Loucy (cell line): ENCODE data around the gene IL12RB2.

ENCODE experiments used
- H2AFZ ChIP-seq: fragments of 200-600 bp; sonication (generic); 2 replicates; pipeline ENCODE4 v1.6.0; 2016; ENCODE audit warnings: antibody characterized with exemption, mild to moderate bottlenecking, low read length, moderate library complexity
- H3F3A ChIP-seq: fragments of 200-600 bp; 2 replicates; pipeline ENCODE4 v1.6.0; 2016; ENCODE audit warnings: antibody characterized with exemption, low read depth, mild to moderate bottlenecking
- H3K27me3 ChIP-seq: fragments of 200-600 bp; sonication (generic); 2 replicates; pipeline ENCODE4 v1.6.1; 2014; ENCODE audit warnings: low read length, mild to moderate bottlenecking; ENCODE audit not compliant: insufficient read depth, poor library complexity, severe bottlenecking
- H3K36me3 ChIP-seq: fragments of 200-600 bp; sonication (generic); 2 replicates; pipeline ENCODE4 v1.6.1; 2016; ENCODE audit warnings: low read length; ENCODE audit not compliant: insufficient read depth
- H3K4me1 ChIP-seq: fragments of 200-600 bp; sonication (generic); 2 replicates; pipeline ENCODE4 v1.5.1; 2014; ENCODE audit warnings: low read length, mild to moderate bottlenecking; ENCODE audit not compliant: insufficient read depth, poor library complexity, severe bottlenecking
- H3K4me2 ChIP-seq: fragments of 200-600 bp; sonication (generic); 2 replicates; pipeline ENCODE4 v1.6.0; 2014; ENCODE audit warnings: antibody characterized with exemption, low read length, low read depth, mild to moderate bottlenecking; ENCODE audit not compliant: poor library complexity, severe bottlenecking
- H3K4me3 ChIP-seq: fragments of 200-600 bp; sonication (generic); 2 replicates; pipeline ENCODE4 v1.5.1; 2014; ENCODE audit warnings: low read length, mild to moderate bottlenecking, mixed read lengths; ENCODE audit not compliant: poor library complexity, severe bottlenecking
- H3K79me2 ChIP-seq: fragments of 200-600 bp; sonication (generic); 2 replicates; pipeline ENCODE4 v1.6.1; 2014; ENCODE audit warnings: low read length; ENCODE audit not compliant: insufficient read depth
- H3K9ac ChIP-seq: fragments of 200-600 bp; sonication (generic); 2 replicates; pipeline ENCODE4 v1.6.0; 2014; ENCODE audit warnings: mild to moderate bottlenecking, low read depth, low read length, moderate library complexity; ENCODE audit not compliant: poor library complexity, severe bottlenecking
- H3K9me2 ChIP-seq: fragments of 200-600 bp; sonication (generic); replicated peaks from 2 replicates; pipeline ENCODE4 v1.6.1; 2016; ENCODE audit warnings: low read depth, low read length, mixed read lengths
- H3K9me3 ChIP-seq: fragments of 200-600 bp; sonication (generic); 2 replicates; pipeline ENCODE4 v1.6.1; 2014; ENCODE audit warnings: mild to moderate bottlenecking, antibody characterized with exemption, low read length, low read depth; ENCODE audit not compliant: insufficient read depth
- H4K20me1 ChIP-seq: fragments of 200-600 bp; sonication (generic); 2 replicates; pipeline ENCODE4 v1.6.0; 2014; ENCODE audit warnings: antibody characterized with exemption, low read length, mild to moderate bottlenecking; ENCODE audit not compliant: insufficient read depth, poor library complexity, severe bottlenecking
- EZH2phosphoT487 ChIP-seq: fragments of 200-600 bp; IDR thresholded peaks from 2 replicates; pipeline ENCODE4 v1.6.1; 2018; ENCODE audit warnings: antibody characterized with exemption, mild to moderate bottlenecking, moderate library complexity, borderline replicate concordance
- TF ChIP-seq, protein P1 (sequence below): fragments of 200-600 bp; sonication (generic); conservative IDR thresholded peaks from 2 replicates; pipeline ENCODE4 v1.5.1; 2014; ENCODE audit warnings: mild to moderate bottlenecking, antibody characterized with exemption, low read length

The IL12RB2 gene

DNA sequence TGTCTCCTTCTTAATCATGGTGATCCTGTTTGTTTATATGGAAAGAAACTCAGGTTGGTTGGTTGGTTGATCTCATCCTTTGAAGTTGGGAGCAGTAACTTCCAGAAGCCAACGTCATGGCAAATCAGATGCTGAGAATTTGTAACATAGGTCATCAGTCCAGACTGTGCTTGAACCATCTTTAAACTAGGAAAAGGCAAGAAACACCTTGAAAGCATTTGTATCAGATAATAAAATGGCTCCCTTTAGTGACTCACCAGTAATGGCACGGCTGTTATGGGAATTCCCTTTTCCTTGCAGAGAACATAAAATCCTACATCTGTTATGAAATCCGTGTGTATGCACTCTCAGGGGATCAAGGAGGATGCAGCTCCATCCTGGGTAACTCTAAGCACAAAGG is 64.5 kb downstream of the IL12RB2 start:
- Histone ChIP-seq H3K79me2 (no peaks in the 10 kb centered on the region), H3F3A (no peaks in the 10 kb centered on the region), H3K9me2 (no peaks in the 10 kb centered on the region), H3K4me1 (peaks cover 11% of the 10 kb centered on the region), H3K9ac (no peak overlapping the region), H3K4me2 (no peak overlapping the region), H3K4me3 (no peak overlapping the region), H4K20me1 (no peaks in the 10 kb centered on the region), H3K36me3 (no peaks in the 10 kb centered on the region), H2AFZ (no peak overlapping the region), H3K9me3 (no peaks in the 10 kb centered on the region), H3K27me3 (no peaks in the 10 kb centered on the region)
- TF ChIP-seq EZH2phosphoT487, result no peak
- TF ChIP-seq, protein P1, sequence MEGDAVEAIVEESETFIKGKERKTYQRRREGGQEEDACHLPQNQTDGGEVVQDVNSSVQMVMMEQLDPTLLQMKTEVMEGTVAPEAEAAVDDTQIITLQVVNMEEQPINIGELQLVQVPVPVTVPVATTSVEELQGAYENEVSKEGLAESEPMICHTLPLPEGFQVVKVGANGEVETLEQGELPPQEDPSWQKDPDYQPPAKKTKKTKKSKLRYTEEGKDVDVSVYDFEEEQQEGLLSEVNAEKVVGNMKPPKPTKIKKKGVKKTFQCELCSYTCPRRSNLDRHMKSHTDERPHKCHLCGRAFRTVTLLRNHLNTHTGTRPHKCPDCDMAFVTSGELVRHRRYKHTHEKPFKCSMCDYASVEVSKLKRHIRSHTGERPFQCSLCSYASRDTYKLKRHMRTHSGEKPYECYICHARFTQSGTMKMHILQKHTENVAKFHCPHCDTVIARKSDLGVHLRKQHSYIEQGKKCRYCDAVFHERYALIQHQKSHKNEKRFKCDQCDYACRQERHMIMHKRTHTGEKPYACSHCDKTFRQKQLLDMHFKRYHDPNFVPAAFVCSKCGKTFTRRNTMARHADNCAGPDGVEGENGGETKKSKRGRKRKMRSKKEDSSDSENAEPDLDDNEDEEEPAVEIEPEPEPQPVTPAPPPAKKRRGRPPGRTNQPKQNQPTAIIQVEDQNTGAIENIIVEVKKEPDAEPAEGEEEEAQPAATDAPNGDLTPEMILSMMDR, result no peak

DNA sequence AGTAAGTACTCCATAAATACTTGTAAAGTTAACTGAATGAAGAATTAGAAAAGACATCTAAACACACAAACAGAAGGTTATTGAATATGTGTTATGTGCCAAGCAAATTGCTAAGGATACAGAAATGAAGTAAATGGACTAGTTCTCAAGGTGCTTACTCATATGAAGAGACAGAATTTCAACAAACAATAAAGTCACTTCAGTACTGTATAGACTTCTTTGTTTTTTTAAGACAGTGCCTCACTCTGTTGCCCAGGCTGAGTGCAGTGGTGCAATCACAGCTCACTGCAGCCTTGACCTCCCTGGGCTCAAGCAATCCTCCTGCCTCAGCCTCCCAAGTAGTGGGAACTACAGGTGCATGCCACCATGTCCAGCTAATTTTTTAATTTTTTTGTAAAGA is 65.2 kb downstream of the IL12RB2 start:
- no peak overlapping the region for H2AFZ ChIP-seq
- TF ChIP-seq EZH2phosphoT487, result no peak
- TF ChIP-seq, protein P1, result no peak

DNA sequence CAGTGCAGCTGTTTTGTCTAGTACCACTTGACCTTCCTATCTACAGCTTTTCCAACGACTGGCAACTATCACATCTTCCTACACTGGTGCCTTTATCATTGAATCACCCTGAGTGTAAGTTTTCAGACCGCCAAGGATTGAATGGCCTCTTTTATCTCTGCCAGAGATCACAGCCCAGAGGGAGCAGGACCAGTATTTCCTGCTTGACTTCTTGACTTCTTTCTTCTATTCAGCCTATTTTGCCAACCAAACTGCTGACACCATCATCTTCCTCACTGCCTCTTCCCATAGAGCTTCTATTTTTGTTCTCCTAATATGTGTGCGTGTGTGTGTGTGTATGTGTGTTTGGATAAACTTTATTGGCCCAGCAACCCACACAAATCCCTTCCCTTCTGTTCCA is 68.7 kb downstream of the IL12RB2 start:
- Histone ChIP-seq H3F3A (no peaks in the 10 kb centered on the region), H3K4me2 (no peak overlapping the region), H3K27me3 (no peaks in the 10 kb centered on the region), H3K79me2 (no peaks in the 10 kb centered on the region), H3K4me1 (peaks cover 15% of the 10 kb centered on the region), H3K36me3 (no peaks in the 10 kb centered on the region), H3K4me3 (no peak overlapping the region), H3K9ac (no peak overlapping the region), H2AFZ (no peak overlapping the region), H4K20me1 (no peaks in the 10 kb centered on the region), H3K9me2 (no peaks in the 10 kb centered on the region), H3K9me3 (no peaks in the 10 kb centered on the region)
- no peak for TF ChIP-seq EZH2phosphoT487
- TF ChIP-seq, protein P1, result no peak

More for the DNA sequence above, 65.2 kb downstream of the IL12RB2 start:
- Histone ChIP-seq H3K9me3 (no peaks in the 10 kb centered on the region), H3K9me2 (no peaks in the 10 kb centered on the region), H3K4me3 (no peak overlapping the region), H3F3A (no peaks in the 10 kb centered on the region), H3K9ac (no peak overlapping the region), H3K36me3 (no peaks in the 10 kb centered on the region), H3K79me2 (no peaks in the 10 kb centered on the region), H3K27me3 (no peaks in the 10 kb centered on the region), H3K4me1 (peaks cover 15% of the 10 kb centered on the region), H4K20me1 (no peaks in the 10 kb centered on the region), H3K4me2 (no peak overlapping the region)
